ENCODE measurements around the gene EPHX1. TPM values are rescaled to one million over a fixed set of nuclear protein-coding genes. Genes with fewer than 3 reads are reported as not detected.

Gene EPHX1
- total and polyA plus RNA-seq, 2 donors (not counting 1 experiment from before 2014, with no cell fraction given), result 39.1 to 44.3 TPM

DNA sequence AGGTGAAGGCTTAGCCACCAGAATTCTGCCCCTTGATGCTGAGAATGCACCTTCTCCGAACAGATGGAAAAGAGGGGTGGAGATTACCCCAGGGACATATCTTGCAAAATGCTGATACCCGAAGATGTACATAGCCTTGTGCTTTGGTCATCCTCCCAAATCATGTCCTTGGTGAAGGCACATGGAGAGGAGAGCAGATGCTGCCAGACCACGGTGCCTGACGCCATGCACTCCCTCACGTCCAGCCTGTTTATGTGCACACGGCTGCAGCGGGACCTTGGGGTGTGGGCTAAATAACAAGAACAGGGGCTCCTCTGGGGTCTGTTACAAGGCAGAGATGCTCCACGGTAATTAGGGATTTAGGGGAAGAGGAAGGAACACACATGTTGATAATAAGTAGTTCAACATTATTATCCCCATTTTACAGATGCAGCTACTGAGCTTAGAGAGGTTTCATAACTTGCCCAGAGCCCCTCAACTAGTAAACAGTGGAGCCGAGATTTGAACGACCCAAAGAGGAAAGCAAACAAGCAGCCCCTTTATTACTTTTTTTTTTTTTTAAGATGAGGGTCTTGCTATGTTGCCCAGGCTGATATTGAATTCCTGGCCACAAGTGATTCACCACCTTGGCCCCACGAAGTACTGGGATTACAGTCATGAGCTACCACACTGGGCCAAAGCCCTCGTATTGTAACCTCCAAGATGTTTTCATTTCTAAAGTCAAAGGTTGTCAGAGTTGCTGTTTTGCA lies 12.9 kb downstream of the EPHX1 start:
- no peaks in the 10 kb centered on the region for H3K79me2 ChIP-seq (ENCODE audit: control insufficient read depth, insufficient read depth, low read length)
- TF ChIP-seq EZH2 (IDR thresholded peaks at IDR 0.05; ENCODE audit: low read length, missing control alignments), result no peak
- H3K4me2 ChIP-seq (ENCODE audit: extremely low read depth, insufficient read depth, low read length), result no peak overlapping the region
- no peak for DNase-seq (ENCODE audit: low read depth in 2 of 2)
- no peak overlapping the region for H3K9ac ChIP-seq (ENCODE audit: insufficient read depth, low read length)
- no peaks in the 10 kb centered on the region for H3K36me3 ChIP-seq (ENCODE audit: control insufficient read depth, insufficient read depth, low read length)
- H4K20me1 ChIP-seq (ENCODE audit: control insufficient read depth, extremely low read depth, insufficient read depth, low read length), result no peaks in the 10 kb centered on the region
- H3K4me1 ChIP-seq (ENCODE audit: control insufficient read depth, extremely low read depth, insufficient read depth, low read length), result peaks cover under 1% of the 10 kb centered on the region
- no peak overlapping the region for H2AFZ ChIP-seq (ENCODE audit: low read length)
- no peak overlapping the region for H3K4me3 ChIP-seq (replicated peaks in 1 of 4; ENCODE audit: control extremely low read depth in 1 of 4, insufficient read depth in 1 of 4, low read depth in 3 of 4, low read length in 4 of 4)
- no peaks in the 10 kb centered on the region for H3K9me3 ChIP-seq (ENCODE audit: control insufficient read depth, insufficient read depth, low read depth, low read length)
- no peak overlapping the region for H3K27ac ChIP-seq (ENCODE audit: insufficient read depth, low read length)
- H3K27me3 ChIP-seq (ENCODE audit: control insufficient read depth, insufficient read depth, low read length), result no peaks in the 10 kb centered on the region

DNA sequence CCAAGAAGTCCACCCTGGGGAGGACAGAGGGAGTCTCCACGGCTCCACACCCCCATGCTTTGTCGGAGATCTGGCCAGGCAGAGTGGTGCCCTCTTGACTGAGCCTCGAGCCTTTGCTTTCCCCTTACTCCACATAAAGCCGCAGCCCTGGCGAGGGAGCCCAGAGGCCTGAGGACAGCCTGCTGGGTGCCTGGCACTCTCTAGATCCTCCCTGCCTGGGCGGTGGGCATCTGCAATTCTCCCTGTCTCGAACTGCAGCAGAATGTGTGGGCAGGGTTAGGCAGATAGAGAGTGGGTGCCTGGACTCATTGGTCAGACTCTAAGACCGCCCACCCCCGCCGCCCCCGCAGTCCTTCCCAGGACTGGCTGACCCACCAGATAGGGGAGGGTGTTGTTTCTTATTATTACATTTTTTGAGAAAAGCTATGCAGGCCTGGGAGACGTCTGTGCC lies 13.9 kb downstream of the EPHX1 start:
- Histone ChIP-seq H3K4me2 (ENCODE audit: extremely low read depth, insufficient read depth, low read length) (no peak overlapping the region), H3K9me3 (ENCODE audit: control insufficient read depth, insufficient read depth, low read depth, low read length) (no peaks in the 10 kb centered on the region), H4K20me1 (ENCODE audit: control insufficient read depth, extremely low read depth, insufficient read depth, low read length) (no peaks in the 10 kb centered on the region), H3K9ac (ENCODE audit: insufficient read depth, low read length) (no peak overlapping the region), H3K36me3 (ENCODE audit: control insufficient read depth, insufficient read depth, low read length) (no peaks in the 10 kb centered on the region), H3K79me2 (ENCODE audit: control insufficient read depth, insufficient read depth, low read length) (no peaks in the 10 kb centered on the region), H2AFZ (ENCODE audit: low read length) (no peak overlapping the region), H3K27ac (ENCODE audit: insufficient read depth, low read length) (no peak overlapping the region), H3K4me1 (ENCODE audit: control insufficient read depth, extremely low read depth, insufficient read depth, low read length) (no peaks in the 10 kb centered on the region), H3K4me3 (replicated peaks in 1 of 4; ENCODE audit: control extremely low read depth in 1 of 4, insufficient read depth in 1 of 4, low read depth in 3 of 4, low read length in 4 of 4) (no peak overlapping the region), H3K27me3 (ENCODE audit: control insufficient read depth, insufficient read depth, low read length) (no peaks in the 10 kb centered on the region)
- DNase-seq (ENCODE audit: low read depth in 2 of 2), result no peak
- TF ChIP-seq EZH2 (IDR thresholded peaks at IDR 0.05; ENCODE audit: low read length, missing control alignments), result no peak
- TF ChIP-seq, protein P1, sequence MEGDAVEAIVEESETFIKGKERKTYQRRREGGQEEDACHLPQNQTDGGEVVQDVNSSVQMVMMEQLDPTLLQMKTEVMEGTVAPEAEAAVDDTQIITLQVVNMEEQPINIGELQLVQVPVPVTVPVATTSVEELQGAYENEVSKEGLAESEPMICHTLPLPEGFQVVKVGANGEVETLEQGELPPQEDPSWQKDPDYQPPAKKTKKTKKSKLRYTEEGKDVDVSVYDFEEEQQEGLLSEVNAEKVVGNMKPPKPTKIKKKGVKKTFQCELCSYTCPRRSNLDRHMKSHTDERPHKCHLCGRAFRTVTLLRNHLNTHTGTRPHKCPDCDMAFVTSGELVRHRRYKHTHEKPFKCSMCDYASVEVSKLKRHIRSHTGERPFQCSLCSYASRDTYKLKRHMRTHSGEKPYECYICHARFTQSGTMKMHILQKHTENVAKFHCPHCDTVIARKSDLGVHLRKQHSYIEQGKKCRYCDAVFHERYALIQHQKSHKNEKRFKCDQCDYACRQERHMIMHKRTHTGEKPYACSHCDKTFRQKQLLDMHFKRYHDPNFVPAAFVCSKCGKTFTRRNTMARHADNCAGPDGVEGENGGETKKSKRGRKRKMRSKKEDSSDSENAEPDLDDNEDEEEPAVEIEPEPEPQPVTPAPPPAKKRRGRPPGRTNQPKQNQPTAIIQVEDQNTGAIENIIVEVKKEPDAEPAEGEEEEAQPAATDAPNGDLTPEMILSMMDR (conservative IDR thresholded peaks at IDR 0.05 in 1 of 2, IDR thresholded peaks at IDR 0.05 in 1 of 2; ENCODE audit: low read depth in 1 of 2, low read length in 2 of 2), result no peak

DNA sequence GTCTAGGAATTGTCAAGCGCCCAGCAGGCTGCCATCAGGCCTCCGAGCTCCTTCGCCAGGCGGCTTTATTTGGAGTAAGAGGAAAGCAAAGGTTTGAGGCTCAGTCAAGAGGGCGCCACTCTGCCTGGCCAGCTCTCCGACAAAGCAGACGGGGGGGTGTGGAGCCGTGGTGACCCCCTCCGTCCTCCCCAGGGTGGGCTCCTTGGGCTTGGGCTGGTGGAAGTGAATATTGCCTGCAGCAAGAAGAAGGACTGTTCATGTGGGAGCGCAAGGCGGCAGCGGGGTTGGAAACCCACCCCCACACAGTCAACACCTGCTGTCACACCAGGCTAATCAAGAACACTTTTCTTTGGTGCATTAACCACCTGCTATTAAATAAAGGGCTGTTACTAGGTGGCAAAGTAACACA lies 14.6 kb downstream of the EPHX1 start:
- H4K20me1 ChIP-seq (ENCODE audit: control insufficient read depth, extremely low read depth, insufficient read depth, low read length), result no peaks in the 10 kb centered on the region
- TF ChIP-seq EZH2 (IDR thresholded peaks at IDR 0.05; ENCODE audit: low read length, missing control alignments), result no peak
- TF ChIP-seq, protein P1 (conservative IDR thresholded peaks at IDR 0.05 in 1 of 2, IDR thresholded peaks at IDR 0.05 in 1 of 2; ENCODE audit: low read depth in 1 of 2, low read length in 2 of 2), result no peak

More for the DNA sequence above, 14.6 kb downstream of the EPHX1 start:
- Histone ChIP-seq H3K4me1 (ENCODE audit: control insufficient read depth, extremely low read depth, insufficient read depth, low read length) (no peaks in the 10 kb centered on the region), H3K27me3 (ENCODE audit: control insufficient read depth, insufficient read depth, low read length) (no peaks in the 10 kb centered on the region), H3K36me3 (ENCODE audit: control insufficient read depth, insufficient read depth, low read length) (no peaks in the 10 kb centered on the region), H3K4me2 (ENCODE audit: extremely low read depth, insufficient read depth, low read length) (no peak overlapping the region), H3K9ac (ENCODE audit: insufficient read depth, low read length) (no peak overlapping the region), H3K9me3 (ENCODE audit: control insufficient read depth, insufficient read depth, low read depth, low read length) (no peaks in the 10 kb centered on the region), H3K27ac (ENCODE audit: insufficient read depth, low read length) (no peak overlapping the region), H3K79me2 (ENCODE audit: control insufficient read depth, insufficient read depth, low read length) (no peaks in the 10 kb centered on the region), H2AFZ (ENCODE audit: low read length) (no peak overlapping the region), H3K4me3 (replicated peaks in 1 of 4; ENCODE audit: control extremely low read depth in 1 of 4, insufficient read depth in 1 of 4, low read depth in 3 of 4, low read length in 4 of 4) (no peak overlapping the region)
- DNase-seq (ENCODE audit: low read depth in 2 of 2), result no peak

Data from fibroblast of lung (primary cell).